Superior temporal gyrus (tissue), 1 donor: ENCODE results near the gene CDH15.
"Not testable (repeated sequence)": the region's sequence is repeated elsewhere in the genome, so short reads cannot be mapped to it uniquely, and the experiment has no call there.

Source experiments
- DNase-seq: peaks from one replicate; pipeline ENCODE4 v3.0.0-alpha.2; 2016; ENCODE audit errors: extremely low spot score

The CDH15 gene

DNA sequence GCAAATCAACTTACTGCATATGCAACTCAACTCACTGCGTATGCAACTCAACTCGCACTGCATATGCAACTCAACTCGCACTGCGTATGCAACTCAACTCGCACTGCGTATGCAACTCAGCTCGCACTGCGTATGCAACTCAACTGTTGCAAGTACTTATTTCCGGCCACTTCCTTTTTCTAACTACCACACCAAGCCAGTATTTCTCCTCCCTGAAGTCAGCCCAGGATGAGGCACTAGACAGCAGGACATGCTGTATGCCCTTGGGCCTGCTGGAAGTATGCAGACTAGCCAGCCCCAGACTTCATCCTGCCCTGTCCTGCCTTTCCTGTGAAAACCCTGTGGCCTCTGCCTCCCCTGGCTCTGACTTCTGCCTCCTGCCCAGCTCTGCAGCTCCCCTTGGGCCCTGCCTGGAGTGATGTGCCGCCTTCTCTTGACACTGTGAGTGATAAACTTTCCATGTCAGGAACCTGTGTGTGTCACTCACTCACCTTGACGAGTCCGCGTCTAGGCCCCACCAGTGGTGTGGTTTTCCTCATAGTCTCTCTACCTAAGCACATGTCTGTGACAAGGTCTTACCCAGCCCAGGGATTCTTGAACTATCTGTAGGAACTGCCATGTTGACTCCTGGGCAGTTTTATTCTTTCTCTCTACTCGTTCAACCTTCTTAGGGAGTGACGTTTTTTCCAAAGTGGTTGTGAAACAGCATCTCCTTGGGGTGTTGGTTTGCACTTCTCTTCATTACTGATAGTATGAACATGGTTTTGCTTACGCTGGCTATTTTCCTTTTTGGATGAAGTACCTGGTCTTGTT is 62.3 kb downstream of the CDH15 start:
- no peak for DNase-seq

GRCh38 chr16:89237733-89238132 is 66.2 kb downstream of the CDH15 start:
- no peak for DNase-seq

- peak; percentile 76 for DNase-seq
Observed at GRCh38 chr16:89241187-89242007, 69.8 kb downstream of the CDH15 start.

GRCh38 chr16:89242795-89243200 is 71.2 kb downstream of the CDH15 start:
- no peak for DNase-seq

- DNase-seq: no peak
Observed at GRCh38 chr16:89243664-89244063, 72.1 kb downstream of the CDH15 start.

DNA sequence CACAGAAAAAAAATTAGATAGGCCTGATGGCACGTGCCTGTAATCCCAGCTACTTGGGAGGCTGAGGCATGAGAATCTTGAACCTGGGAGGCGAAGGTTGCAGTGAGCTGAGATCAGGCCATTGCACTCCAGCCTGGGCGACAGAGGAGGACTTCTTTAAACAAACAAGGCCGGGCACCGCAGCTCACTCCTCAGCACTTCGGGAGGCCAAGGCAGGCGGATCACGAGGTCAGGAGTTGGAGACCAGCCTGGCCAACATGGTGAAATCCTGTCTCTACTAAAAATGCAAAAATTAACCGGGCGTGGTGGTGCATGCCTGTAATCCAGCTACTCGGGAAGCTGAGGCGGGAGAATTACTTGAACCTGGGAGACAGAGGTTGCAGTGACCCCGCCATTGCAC is 72.7 kb downstream of the CDH15 start:
- DNase-seq: not testable (repeated sequence)

DNA sequence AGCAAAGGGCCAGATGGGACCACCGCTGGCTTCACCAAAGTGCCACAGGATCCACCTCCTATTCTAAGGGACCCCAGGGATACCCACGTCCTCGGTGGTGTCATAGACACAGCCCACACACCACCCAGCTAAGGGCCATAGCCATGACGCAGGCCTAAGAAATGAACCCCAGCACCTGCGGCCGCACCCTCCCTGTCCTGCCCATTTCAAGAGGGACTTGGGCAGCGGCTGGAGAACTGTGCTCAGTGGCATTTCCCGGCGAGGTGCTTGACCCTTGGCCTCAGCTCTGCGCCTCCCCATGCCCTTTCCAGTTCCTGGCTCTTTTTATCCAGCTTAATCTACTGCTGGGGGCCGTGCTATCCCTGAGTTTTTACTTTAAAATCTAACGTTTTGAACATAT is 73.2 kb downstream of the CDH15 start:
- no peak for DNase-seq
